Epithelial cell of esophagus (primary cell): ENCODE data around the gene SRGAP1.

Experiments
- DNase-seq: peaks from one replicate; pipeline ENCODE4 v3.0.0; 2010; ENCODE audit warnings: low read depth
- H3K4me3 ChIP-seq: 2 replicates; pipeline ENCODE4 v1.5.1; 2011; ENCODE audit warnings: mild to moderate bottlenecking, low read length, control low read depth
- TF ChIP-seq, protein P1 (sequence below): IDR thresholded peaks from 2 replicates; pipeline ENCODE4 v1.5.1; 2011; ENCODE audit warnings: low read depth, mild to moderate bottlenecking, low read length, control low read depth, inconsistent platforms; ENCODE audit not compliant: insufficient read depth; ENCODE audit errors: missing control alignments

Gene SRGAP1

DNA sequence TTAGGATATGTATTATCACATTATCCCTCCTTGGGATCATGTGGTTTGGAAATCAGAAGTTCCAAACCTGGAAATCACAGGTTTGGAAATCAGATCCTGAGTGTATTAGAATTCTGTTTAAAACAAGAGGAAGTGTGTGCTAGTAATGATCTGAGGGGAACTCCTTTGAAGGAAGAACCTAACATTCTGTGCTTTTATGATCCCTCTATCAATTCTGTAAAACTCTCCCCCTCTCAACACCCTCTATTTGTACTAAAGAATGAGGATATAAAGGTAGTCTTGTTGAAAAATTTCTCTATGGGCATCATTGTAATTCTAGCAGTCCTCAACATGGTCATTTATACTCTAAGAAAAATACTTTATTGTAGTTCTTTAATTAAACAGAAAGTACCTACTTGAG is 97.4 kb downstream of the SRGAP1 start:
- TF ChIP-seq, protein P1, sequence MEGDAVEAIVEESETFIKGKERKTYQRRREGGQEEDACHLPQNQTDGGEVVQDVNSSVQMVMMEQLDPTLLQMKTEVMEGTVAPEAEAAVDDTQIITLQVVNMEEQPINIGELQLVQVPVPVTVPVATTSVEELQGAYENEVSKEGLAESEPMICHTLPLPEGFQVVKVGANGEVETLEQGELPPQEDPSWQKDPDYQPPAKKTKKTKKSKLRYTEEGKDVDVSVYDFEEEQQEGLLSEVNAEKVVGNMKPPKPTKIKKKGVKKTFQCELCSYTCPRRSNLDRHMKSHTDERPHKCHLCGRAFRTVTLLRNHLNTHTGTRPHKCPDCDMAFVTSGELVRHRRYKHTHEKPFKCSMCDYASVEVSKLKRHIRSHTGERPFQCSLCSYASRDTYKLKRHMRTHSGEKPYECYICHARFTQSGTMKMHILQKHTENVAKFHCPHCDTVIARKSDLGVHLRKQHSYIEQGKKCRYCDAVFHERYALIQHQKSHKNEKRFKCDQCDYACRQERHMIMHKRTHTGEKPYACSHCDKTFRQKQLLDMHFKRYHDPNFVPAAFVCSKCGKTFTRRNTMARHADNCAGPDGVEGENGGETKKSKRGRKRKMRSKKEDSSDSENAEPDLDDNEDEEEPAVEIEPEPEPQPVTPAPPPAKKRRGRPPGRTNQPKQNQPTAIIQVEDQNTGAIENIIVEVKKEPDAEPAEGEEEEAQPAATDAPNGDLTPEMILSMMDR, result no peak
- no peak overlapping the region for H3K4me3 ChIP-seq
- no peak for DNase-seq

DNA sequence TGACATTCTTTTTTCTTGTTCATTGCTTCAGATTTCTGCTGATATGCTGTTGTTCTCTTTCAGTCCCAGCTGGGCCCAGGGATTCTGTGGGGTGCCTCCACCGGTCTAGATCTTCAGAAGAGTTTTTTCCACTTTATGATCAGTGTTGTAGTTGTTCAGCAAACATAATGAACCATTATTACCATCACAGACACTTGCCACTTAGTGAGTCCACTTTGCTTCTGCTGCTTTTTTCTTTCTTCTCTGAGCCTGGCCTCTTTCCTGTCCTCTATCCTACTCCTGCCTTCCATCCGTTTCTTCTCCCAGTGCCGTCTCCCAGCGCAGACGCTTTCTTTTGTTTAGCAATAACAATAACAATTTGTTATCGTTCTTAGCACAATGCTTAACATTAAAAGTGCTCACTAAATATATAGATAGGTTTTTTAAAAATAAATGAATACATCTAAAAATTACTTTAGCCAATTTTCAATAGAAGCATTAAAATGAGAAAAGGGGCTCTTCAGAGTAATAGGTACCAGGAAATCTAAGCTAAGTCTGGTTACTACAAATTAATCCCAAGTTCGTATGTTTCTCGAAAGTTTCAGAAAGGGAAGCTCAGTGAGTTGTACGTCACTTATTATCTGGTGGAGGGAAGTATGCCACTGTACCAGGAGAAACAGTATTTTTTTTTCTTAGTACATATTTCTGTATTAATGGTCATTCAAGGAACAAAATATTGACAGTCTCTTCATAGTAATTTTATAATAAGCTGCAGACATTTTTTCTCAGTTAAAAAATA is 98.2 kb downstream of the SRGAP1 start:
- TF ChIP-seq, protein P1, result no peak
- H3K4me3 ChIP-seq, result no peak overlapping the region
- no peak for DNase-seq

DNA sequence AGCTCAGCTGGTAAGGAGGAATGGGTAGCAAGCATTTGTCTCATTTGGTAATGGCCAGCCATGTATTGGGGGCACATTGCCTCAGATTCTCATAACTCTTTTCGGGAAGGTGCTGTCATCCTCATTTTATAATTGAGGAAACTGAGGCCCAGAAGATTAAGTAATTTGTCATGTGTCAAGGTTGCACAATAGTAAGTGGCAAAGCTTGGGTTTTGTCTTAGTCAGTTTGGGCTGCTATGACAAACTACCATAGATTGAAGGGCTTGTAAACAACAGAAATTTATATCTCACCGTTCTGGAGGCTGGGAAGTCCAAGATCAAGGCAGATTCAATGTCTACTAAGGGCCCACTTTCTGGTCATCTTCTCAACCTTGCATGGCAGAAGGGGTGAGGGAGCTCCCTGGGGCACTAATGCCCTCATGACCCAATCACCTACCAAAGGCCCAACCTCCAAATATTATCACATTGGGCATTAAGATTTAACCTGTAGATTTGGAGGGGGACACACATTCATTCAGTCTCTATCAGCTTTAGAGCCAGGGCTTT is 99.6 kb downstream of the SRGAP1 start:
- TF ChIP-seq, protein P1, result no peak
- DNase-seq, result no peak
- no peak overlapping the region for H3K4me3 ChIP-seq

DNA sequence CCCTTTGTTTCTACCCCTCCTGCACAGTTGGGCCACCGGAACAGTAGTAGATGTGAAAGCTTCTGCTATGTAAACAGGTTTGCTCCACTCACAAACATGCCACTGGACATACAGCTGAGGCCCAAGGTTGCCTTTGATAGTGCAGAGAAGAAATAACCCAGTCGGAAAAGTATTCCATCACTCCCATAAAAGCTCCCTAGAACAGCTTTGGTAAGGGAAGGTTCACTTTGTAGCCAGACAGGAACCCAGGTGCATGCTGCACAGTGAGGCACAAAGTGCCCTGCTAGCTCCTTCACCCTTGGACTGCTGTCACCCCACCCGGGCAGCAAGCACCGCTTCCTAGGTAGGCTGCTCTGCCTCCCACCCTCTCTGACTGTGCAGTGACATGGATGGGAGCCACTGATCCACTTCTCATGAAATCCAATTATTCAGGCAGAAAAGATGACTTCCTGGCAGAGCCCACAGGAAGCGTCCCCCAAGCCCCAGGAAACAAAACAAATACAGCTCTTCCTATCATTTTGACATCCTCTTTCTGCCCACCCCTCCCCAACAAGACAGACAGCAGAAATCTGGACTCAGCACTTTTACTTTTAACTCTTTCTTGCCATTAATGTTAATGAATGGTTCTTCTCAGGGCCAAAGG is 100.2 kb downstream of the SRGAP1 start:
- DNase-seq, result no peak
- TF ChIP-seq, protein P1, result no peak
- no peak overlapping the region for H3K4me3 ChIP-seq

DNA sequence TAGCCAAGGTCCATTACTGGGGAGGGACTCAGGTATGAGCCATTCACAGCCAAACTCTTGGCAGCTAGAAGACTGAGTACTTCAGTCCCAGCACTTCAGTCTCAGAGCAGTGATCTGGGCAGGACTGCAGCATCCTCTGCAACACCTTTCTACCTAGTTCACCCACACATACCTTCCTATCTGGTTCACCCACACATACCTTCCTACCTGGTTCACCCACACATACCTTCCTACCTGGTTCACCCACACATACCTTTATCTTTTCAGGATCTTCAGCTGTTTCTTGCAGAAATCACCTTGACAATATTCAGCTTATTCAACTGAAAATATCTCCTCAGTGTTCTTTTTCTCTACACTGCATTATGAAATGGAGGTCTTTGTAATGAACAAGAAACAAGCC is 101.3 kb downstream of the SRGAP1 start:
- no peak overlapping the region for H3K4me3 ChIP-seq
- TF ChIP-seq, protein P1, result no peak
- DNase-seq, result peak; percentile 20

DNA sequence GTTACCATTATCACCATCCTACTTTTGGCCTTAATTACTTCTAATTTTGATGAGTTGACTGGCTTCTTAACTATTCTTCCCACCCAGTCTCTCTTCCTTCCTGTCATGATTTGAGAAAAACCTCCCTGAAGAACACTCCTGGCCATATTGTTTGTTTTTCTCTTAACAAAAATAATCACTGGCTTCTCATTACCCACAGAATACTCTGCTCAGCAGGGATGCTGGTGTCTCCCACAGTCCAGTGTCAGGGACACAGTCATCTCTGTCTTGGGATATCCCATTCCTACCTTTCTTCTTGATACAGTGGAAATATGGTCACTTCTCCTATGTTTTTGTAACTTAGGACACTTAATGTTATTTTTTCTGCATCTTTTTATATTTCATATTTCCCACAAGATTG is 103.7 kb downstream of the SRGAP1 start:
- DNase-seq, result no peak
- H3K4me3 ChIP-seq, result no peak overlapping the region
- TF ChIP-seq, protein P1, result no peak
